HEK293 (cell line): ENCODE data around the gene OPN4.

Experiments used
- CTCF ChIA-PET: fragments of 350-600 bp; formaldehyde crosslinking; extraction: SDS; loops from one replicate; lab custom pipeline; 2021; ENCODE audit warnings: antibody characterized with exemption; lab: Yijun Ruan, JAX
- POLR2A ChIA-PET: fragments of 300-600 bp; formaldehyde crosslinking; extraction: SDS; loops from one replicate; lab custom pipeline; 2020; ENCODE audit warnings: antibody characterized with exemption, inconsistent platforms; lab: Yijun Ruan, JAX
- H3K27ac ChIP-seq: fragments of 200-500 bp; sonication (Bioruptor generic); 2 replicates; pipeline ENCODE4 v1.5.1; 2014; ENCODE audit warnings: low read depth, low read length, control low read depth, inconsistent platforms; ENCODE audit errors: extremely low read depth
- H3K36me3 ChIP-seq, 2 experiments: fragments of 200-500 bp in 1 of 2; sonication (Bioruptor generic) in 1 of 2; 1 replicate in 1 of 2; 2 replicates in 1 of 2; pipeline ENCODE4 v1.5.1; 2014 to 2017; ENCODE audit warnings: inconsistent platforms in 2 of 2, low read length in 2 of 2; ENCODE audit not compliant: control insufficient read depth in 2 of 2, insufficient read depth in 1 of 2
- H3K4me1 ChIP-seq: fragments of 200-500 bp; sonication (Bioruptor generic); 2 replicates; pipeline ENCODE4 v1.5.1; 2014; ENCODE audit warnings: mild to moderate bottlenecking, low read length, inconsistent platforms; ENCODE audit not compliant: control insufficient read depth, insufficient read depth
- H3K4me3 ChIP-seq: 2 replicates; pipeline ENCODE4 v1.5.1; 2011; ENCODE audit warnings: low read depth, mild to moderate bottlenecking, control low read depth, low read length, moderate library complexity
- H3K9me3 ChIP-seq: fragments of 200-500 bp; sonication (Bioruptor generic); 2 replicates; pipeline ENCODE4 v1.5.1; 2014; ENCODE audit warnings: low read depth, low read length, inconsistent platforms; ENCODE audit not compliant: control insufficient read depth, insufficient read depth
- CTCF ChIP-seq: fragments of 450-650 bp; formaldehyde crosslinking; IDR thresholded peaks from 2 replicates; pipeline ENCODE4 v1.5.1; 2016; ENCODE audit warnings: missing biosample characterization, missing genetic modification characterization
- EGR2 ChIP-seq: fragments of 450-650 bp; formaldehyde crosslinking; IDR thresholded peaks from 2 replicates; pipeline ENCODE4 v1.5.1; 2016; ENCODE audit warnings: low read depth, missing biosample characterization, missing genetic modification characterization
- ZBTB17 ChIP-seq: fragments of 450-650 bp; formaldehyde crosslinking; IDR thresholded peaks from 2 replicates; pipeline ENCODE4 v1.5.1; 2016; ENCODE audit warnings: missing biosample characterization, missing genetic modification characterization
- ZBTB8A ChIP-seq: fragments of 450-650 bp; formaldehyde crosslinking; IDR thresholded peaks from 2 replicates; pipeline ENCODE4 v1.5.1; 2016; ENCODE audit warnings: missing biosample characterization, missing genetic modification characterization
- ZEB2 ChIP-seq: fragments of 450-650 bp; formaldehyde crosslinking; IDR thresholded peaks from 2 replicates; pipeline ENCODE4 v1.5.1; 2016; ENCODE audit warnings: missing biosample characterization, missing genetic modification characterization
- ZFHX2 ChIP-seq: fragments of 450-650 bp; formaldehyde crosslinking; conservative IDR thresholded peaks from 2 replicates; pipeline ENCODE4 v1.5.1; 2016; ENCODE audit warnings: missing biosample characterization, missing genetic modification characterization
- ZFP37 ChIP-seq: fragments of 450-650 bp; formaldehyde crosslinking; IDR thresholded peaks from 2 replicates; pipeline ENCODE4 v1.5.1; 2016; ENCODE audit warnings: missing biosample characterization, missing genetic modification characterization
- ZFP41 ChIP-seq: fragments of 450-650 bp; formaldehyde crosslinking; IDR thresholded peaks from 2 replicates; pipeline ENCODE4 v1.5.1; 2016; ENCODE audit warnings: missing biosample characterization, missing genetic modification characterization, borderline replicate concordance
- ZNF16 ChIP-seq: fragments of 450-650 bp; formaldehyde crosslinking; IDR thresholded peaks from 2 replicates; pipeline ENCODE4 v1.5.1; 2016; ENCODE audit warnings: low read depth, missing biosample characterization, missing genetic modification characterization
- ZNF654 ChIP-seq: fragments of 450-650 bp; formaldehyde crosslinking; IDR thresholded peaks from 2 replicates; pipeline ENCODE4 v1.5.1; 2016; ENCODE audit warnings: low read depth, missing biosample characterization, missing genetic modification characterization
- ZNF692 ChIP-seq: fragments of 450-650 bp; formaldehyde crosslinking; IDR thresholded peaks from 2 replicates; pipeline ENCODE4 v1.5.1; 2016; ENCODE audit warnings: missing biosample characterization, missing genetic modification characterization
- ZSCAN30 ChIP-seq: fragments of 450-650 bp; IDR thresholded peaks from 2 replicates; pipeline ENCODE4 v1.5.1; 2018; ENCODE audit warnings: missing biosample characterization, mild to moderate bottlenecking, missing genetic modification characterization, moderate library complexity
- ZSCAN4 ChIP-seq: fragments of 450-650 bp; formaldehyde crosslinking; IDR thresholded peaks from 2 replicates; pipeline ENCODE4 v1.5.1; 2017; ENCODE audit warnings: missing biosample characterization, missing genetic modification characterization

The OPN4 gene

GRCh38 chr10:86687750-86688149, 33.4 kb downstream of the OPN4 start:
- TF ChIP-seq ZNF692 (tag by site-specific recombination) = no peak
- TF ChIP-seq ZSCAN4 (tag by site-specific recombination) = peak; percentile 95
- CTCF ChIA-PET = interaction anchor here (0.6 to 6.3 kb wide), 11 partner anchors 45 to 516 kb away, joined by 3 to 46 read pairs (median 4); no protein-coding TSS in a partner anchor
- H3K27ac ChIP-seq = no peak overlapping the region
- H3K4me1 ChIP-seq = no peaks in the 10 kb centered on the region
- POLR2A ChIA-PET = no interaction called here
- no peak overlapping the region for H3K4me3 ChIP-seq
- H3K9me3 ChIP-seq = no peaks in the 10 kb centered on the region
- no peaks in the 10 kb centered on the region for H3K36me3 ChIP-seq

GRCh38 chr10:86688398-86688921, 34.1 kb downstream of the OPN4 start:
- TF ChIP-seq ZFP37 (tag by site-specific recombination) (0 out of 2 replicates have a peak, but pooled peaks have one; percentile 40), ZNF654 (tag by site-specific recombination) (peak; percentile 86), CTCF (tag by site-specific recombination) (0 out of 2 replicates have a peak, but pooled peaks have one; percentile 45), ZFP41 (tag by site-specific recombination) (no peak), ZBTB17 (tag by site-specific recombination) (peak; percentile 43; the same call in 1 of the 2 replicates), ZNF16 (tag by site-specific recombination) (no peak), ZBTB8A (tag by site-specific recombination) (peak; percentile 53; the same call in 1 of the 2 replicates), ZSCAN30 (tag by site-specific recombination) (0 out of 2 replicates have a peak, but pooled peaks have one; percentile 24)

GRCh38 chr10:86689146-86689545, 34.8 kb downstream of the OPN4 start:
- CTCF ChIA-PET = interaction anchor here (0.6 to 2.0 kb wide), 16 partner anchors 10 to 997 kb away, joined by 3 to 6 read pairs (median 4); no protein-coding TSS in a partner anchor
- POLR2A ChIA-PET = no interaction called here
- TF ChIP-seq ZEB2 (tag by site-specific recombination) (no peak), ZFHX2 (tag by site-specific recombination) (peak; percentile 55), EGR2 (tag by site-specific recombination) (peak; percentile 52)
- Histone ChIP-seq H3K36me3 (no peaks in the 10 kb centered on the region), H3K27ac (no peak overlapping the region), H3K4me3 (no peak overlapping the region), H3K9me3 (no peaks in the 10 kb centered on the region), H3K4me1 (no peaks in the 10 kb centered on the region)

More at GRCh38 chr10:86688398-86688921, 34.1 kb downstream of the OPN4 start:
- H3K36me3 ChIP-seq = no peaks in the 10 kb centered on the region
- H3K4me3 ChIP-seq = no peak overlapping the region
- H3K9me3 ChIP-seq = no peaks in the 10 kb centered on the region
- no peaks in the 10 kb centered on the region for H3K4me1 ChIP-seq
- ChIA-PET CTCF (interaction anchor here (0.6 to 2.0 kb wide), 29 partner anchors 11 to 290 kb away, joined by 3 to 7 read pairs (median 4); partner anchors contain the start of genes LDB3 and MMRN2), POLR2A (no interaction called here)
- H3K27ac ChIP-seq = no peak overlapping the region
